Measurements from ENCODE around the gene CHD8.
A peak's percentile ranks its signal among the peaks of the same experiment; 100 is the strongest.

CHD8 gene

DNA sequence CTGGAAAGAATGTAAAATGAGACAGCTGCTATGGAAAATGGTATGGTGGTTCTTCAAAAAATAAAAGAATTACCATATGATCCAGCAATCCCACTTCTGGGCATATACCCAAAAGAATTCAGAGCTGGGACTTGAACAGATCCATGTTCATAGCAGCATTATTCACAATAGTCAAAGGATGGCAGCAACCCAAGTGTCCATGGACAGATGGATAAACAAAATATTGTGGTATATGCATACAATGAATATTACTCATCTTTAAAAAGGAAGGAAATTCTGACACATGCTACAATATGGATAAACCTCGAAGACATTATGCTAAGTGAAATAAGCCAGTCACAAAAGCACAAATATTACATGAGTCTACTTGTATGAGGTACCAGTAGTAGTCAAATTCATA is 11.7 kb upstream of the CHD8 start:
- Histone ChIP-seq H3K27me3 (ENCODE audit: insufficient read depth, low read length) (no peaks in the 10 kb centered on the region), H3K4me2 (ENCODE audit: low read length) (no peak overlapping the region), H3K79me2 (ENCODE audit: insufficient read depth, low read length) (no peaks in the 10 kb centered on the region), H3K4me3 (ENCODE audit: low read depth, low read length, poor library complexity, severe bottlenecking) (no peak overlapping the region), H3F3A (ENCODE audit: insufficient read depth, low read length) (no peaks in the 10 kb centered on the region), H3K36me3 (ENCODE audit: insufficient read depth, low read length) (peaks cover 36% of the 10 kb centered on the region; the same call in 1 of the 2 replicates), H3K9me2 (ENCODE audit: low read depth, low read length) (no peaks in the 10 kb centered on the region), H2AFZ (ENCODE audit: low read length) (no peak overlapping the region), H3K9ac (ENCODE audit: low read length) (no peak overlapping the region), H4K20me1 (ENCODE audit: insufficient read depth, low read length) (no peaks in the 10 kb centered on the region), H3K4me1 (ENCODE audit: insufficient read depth, low read length, severe bottlenecking) (no peaks in the 10 kb centered on the region), H3K9me3 (ENCODE audit: low read length) (no peaks in the 10 kb centered on the region), H3K27ac (ENCODE audit: low read depth, low read length, poor library complexity, severe bottlenecking) (no peak overlapping the region)
- TF ChIP-seq EZH2 (IDR thresholded peaks at IDR 0.05; ENCODE audit: borderline replicate concordance, low read length) (no peak), CTCF (IDR thresholded peaks at IDR 0.05; ENCODE audit: low read length) (no peak)

- TF ChIP-seq CTCF (IDR thresholded peaks at IDR 0.05; ENCODE audit: low read length) = no peak
- no peak for TF ChIP-seq EZH2 (IDR thresholded peaks at IDR 0.05; ENCODE audit: borderline replicate concordance, low read length)
- no peaks in the 10 kb centered on the region for H3K9me2 ChIP-seq (ENCODE audit: low read depth, low read length)
- no peaks in the 10 kb centered on the region for H3K27me3 ChIP-seq (ENCODE audit: insufficient read depth, low read length)
- peaks cover 6% of the 10 kb centered on the region; the same call in 1 of the 2 replicates for H3F3A ChIP-seq (ENCODE audit: insufficient read depth, low read length)
- H4K20me1 ChIP-seq (ENCODE audit: insufficient read depth, low read length) = peaks cover 2% of the 10 kb centered on the region; the same call in 1 of the 2 replicates
- H3K9ac ChIP-seq (ENCODE audit: low read length) = peak overlapping the region; percentile 87
- peak overlapping the region; percentile 88 for H3K4me2 ChIP-seq (ENCODE audit: low read length)
- H3K9me3 ChIP-seq (ENCODE audit: low read length) = no peaks in the 10 kb centered on the region
- peaks cover 19% of the 10 kb centered on the region; the same call in 1 of the 2 replicates for H3K36me3 ChIP-seq (ENCODE audit: insufficient read depth, low read length)
- H3K4me3 ChIP-seq (ENCODE audit: low read depth, low read length, poor library complexity, severe bottlenecking) = peak overlapping the region; percentile 85
- H2AFZ ChIP-seq (ENCODE audit: low read length) = no peak overlapping the region
- H3K4me1 ChIP-seq (ENCODE audit: insufficient read depth, low read length, severe bottlenecking) = peaks cover 30% of the 10 kb centered on the region
- H3K79me2 ChIP-seq (ENCODE audit: insufficient read depth, low read length) = peaks cover 51% of the 10 kb centered on the region
- H3K27ac ChIP-seq (ENCODE audit: low read depth, low read length, poor library complexity, severe bottlenecking) = peak overlapping the region; percentile 59
Observed at GRCh38 chr14:21455592-21455911, 371 bp downstream of the CHD8 start.

- peak overlapping the region; percentile 59 for H3K27ac ChIP-seq (ENCODE audit: low read depth, low read length, poor library complexity, severe bottlenecking)
- H3F3A ChIP-seq (ENCODE audit: insufficient read depth, low read length) = peaks cover 6% of the 10 kb centered on the region; the same call in 1 of the 2 replicates
- H3K4me2 ChIP-seq (ENCODE audit: low read length) = peak overlapping the region; percentile 88
- H3K36me3 ChIP-seq (ENCODE audit: insufficient read depth, low read length) = peaks cover 25% of the 10 kb centered on the region; the same call in 1 of the 2 replicates
- no peak for TF ChIP-seq CTCF (IDR thresholded peaks at IDR 0.05; ENCODE audit: low read length)
- no peak overlapping the region for H2AFZ ChIP-seq (ENCODE audit: low read length)
- peaks cover 56% of the 10 kb centered on the region for H3K79me2 ChIP-seq (ENCODE audit: insufficient read depth, low read length)
- H3K4me1 ChIP-seq (ENCODE audit: insufficient read depth, low read length, severe bottlenecking) = peaks cover 36% of the 10 kb centered on the region
- peak overlapping the region; percentile 85 for H3K4me3 ChIP-seq (ENCODE audit: low read depth, low read length, poor library complexity, severe bottlenecking)
- no peaks in the 10 kb centered on the region for H3K27me3 ChIP-seq (ENCODE audit: insufficient read depth, low read length)
- H4K20me1 ChIP-seq (ENCODE audit: insufficient read depth, low read length) = peaks cover 6% of the 10 kb centered on the region
- no peaks in the 10 kb centered on the region for H3K9me2 ChIP-seq (ENCODE audit: low read depth, low read length)
- peak overlapping the region; percentile 87 for H3K9ac ChIP-seq (ENCODE audit: low read length)
- H3K9me3 ChIP-seq (ENCODE audit: low read length) = no peaks in the 10 kb centered on the region
Observed at GRCh38 chr14:21454843-21455544, 929 bp downstream of the CHD8 start.

Measured in OCI-LY1 (cell line).